ENCODE measurements around the gene SERPINB5.

DNA sequence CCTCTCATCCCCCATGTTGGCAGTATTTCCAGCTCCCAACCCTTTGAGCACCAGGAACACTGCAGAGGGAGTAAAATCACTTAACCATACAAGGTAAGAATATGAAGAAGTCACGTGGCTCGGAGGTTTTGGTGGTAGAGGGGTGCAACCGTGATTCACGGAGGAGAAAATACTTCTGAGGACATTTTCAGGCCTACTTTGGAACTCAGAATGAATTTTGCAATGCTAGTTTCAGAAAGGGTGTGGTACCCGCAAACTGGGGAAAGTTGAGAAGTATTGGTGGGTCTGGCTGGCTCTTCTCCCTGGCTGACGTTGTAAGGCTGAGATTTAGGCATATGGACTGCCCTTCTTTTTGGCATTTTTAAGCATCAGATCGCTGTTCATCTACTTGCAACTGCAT lies 442 bp downstream of the SERPINB5 start:
- TF ChIP-seq, protein P1, sequence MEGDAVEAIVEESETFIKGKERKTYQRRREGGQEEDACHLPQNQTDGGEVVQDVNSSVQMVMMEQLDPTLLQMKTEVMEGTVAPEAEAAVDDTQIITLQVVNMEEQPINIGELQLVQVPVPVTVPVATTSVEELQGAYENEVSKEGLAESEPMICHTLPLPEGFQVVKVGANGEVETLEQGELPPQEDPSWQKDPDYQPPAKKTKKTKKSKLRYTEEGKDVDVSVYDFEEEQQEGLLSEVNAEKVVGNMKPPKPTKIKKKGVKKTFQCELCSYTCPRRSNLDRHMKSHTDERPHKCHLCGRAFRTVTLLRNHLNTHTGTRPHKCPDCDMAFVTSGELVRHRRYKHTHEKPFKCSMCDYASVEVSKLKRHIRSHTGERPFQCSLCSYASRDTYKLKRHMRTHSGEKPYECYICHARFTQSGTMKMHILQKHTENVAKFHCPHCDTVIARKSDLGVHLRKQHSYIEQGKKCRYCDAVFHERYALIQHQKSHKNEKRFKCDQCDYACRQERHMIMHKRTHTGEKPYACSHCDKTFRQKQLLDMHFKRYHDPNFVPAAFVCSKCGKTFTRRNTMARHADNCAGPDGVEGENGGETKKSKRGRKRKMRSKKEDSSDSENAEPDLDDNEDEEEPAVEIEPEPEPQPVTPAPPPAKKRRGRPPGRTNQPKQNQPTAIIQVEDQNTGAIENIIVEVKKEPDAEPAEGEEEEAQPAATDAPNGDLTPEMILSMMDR (IDR thresholded peaks at IDR 0.05) = no peak
- no peak for TF ChIP-seq EZH2 (IDR thresholded peaks at IDR 0.05; ENCODE audit: borderline replicate concordance, insufficient read depth, low read depth, low read length, poor library complexity, severe bottlenecking)

Measured in B cell (primary cell).